Measurements from ENCODE around the gene BTN1A1.
"Not testable (repeated sequence)": the region's sequence is repeated elsewhere in the genome, so short reads cannot be mapped to it uniquely, and the experiment has no call there.

The BTN1A1 gene, protein sequence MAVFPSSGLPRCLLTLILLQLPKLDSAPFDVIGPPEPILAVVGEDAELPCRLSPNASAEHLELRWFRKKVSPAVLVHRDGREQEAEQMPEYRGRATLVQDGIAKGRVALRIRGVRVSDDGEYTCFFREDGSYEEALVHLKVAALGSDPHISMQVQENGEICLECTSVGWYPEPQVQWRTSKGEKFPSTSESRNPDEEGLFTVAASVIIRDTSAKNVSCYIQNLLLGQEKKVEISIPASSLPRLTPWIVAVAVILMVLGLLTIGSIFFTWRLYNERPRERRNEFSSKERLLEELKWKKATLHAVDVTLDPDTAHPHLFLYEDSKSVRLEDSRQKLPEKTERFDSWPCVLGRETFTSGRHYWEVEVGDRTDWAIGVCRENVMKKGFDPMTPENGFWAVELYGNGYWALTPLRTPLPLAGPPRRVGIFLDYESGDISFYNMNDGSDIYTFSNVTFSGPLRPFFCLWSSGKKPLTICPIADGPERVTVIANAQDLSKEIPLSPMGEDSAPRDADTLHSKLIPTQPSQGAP
- total RNA-seq: 0 to 1.9 (median 0.04) reads per million in 17 experiments

DNA sequence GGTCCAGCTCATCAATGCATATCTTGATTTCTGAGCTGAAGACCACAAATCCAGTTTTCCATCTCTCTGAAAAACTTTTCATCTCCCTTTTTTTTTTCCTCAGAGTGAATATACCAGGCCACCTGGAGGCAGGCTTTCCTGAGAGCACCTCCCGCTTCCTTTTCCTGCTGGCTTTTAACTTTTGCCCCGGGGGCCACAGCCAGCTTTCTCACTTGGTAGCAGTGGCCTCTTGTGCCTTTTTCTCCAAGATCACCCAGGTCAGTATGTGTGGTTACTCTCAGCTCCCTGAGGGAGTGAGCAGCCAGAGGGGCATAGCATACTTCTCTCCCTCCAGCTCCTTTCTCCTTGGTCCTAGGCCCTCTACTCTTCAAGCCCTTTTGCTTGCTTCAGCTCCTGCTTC lies at the start of gene BTN1A1:
BTN1A1 (plus strand) TSS at position 202 of the 400 bp plus-strand sequence. CDS start 984 bp downstream, outside the sequence.
- no peak for DNase-seq

DNA sequence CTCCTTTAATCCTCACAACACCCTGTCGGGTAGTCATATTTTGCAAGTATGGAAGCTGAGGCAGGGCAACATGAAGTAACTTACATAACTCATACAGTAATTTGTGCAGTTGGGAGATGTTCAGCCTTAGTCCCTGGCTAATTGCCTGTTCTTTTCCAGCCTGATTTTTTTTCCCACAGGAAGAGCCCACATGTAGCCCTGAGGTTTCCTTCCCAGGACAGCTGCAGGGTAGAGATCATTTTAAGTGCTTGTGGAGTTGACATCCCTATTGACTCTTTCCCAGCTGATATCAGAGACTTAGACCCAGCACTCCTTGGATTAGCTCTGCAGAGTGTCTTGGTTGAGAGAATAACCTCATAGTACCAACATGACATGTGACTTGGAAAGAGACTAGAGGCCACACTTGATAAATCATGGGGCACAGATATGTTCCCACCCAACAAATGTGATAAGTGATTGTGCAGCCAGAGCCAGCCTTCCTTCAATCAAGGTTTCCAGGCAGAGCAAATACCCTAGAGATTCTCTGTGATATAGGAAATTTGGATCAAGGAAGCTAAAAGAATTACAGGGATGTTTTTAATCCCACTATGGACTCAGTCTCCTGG lies 47.4 kb upstream of the BTN1A1 start:
- DNase-seq: no peak

DNA sequence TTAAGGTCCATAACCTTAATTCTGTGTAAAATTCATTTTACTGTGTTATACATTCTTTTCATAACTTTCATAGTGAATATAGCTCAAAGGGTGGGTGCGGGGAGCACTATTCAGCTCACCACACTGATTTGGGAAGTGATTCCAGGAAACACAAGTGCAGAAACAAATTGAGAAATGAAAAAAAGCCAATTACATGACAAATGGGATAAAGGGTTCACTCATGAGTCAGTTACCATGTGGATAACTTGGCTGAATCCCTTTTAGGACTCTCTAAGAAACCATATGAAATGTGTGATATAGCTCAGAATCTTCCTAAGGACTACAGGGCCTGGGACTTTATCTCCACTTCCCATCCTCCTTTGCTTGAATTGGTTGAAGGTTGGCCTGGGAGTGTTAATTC lies 45.5 kb upstream of the BTN1A1 start:
- peak in 3 of 4 experiments; percentile 29 to 60 (median 50) for DNase-seq

DNA sequence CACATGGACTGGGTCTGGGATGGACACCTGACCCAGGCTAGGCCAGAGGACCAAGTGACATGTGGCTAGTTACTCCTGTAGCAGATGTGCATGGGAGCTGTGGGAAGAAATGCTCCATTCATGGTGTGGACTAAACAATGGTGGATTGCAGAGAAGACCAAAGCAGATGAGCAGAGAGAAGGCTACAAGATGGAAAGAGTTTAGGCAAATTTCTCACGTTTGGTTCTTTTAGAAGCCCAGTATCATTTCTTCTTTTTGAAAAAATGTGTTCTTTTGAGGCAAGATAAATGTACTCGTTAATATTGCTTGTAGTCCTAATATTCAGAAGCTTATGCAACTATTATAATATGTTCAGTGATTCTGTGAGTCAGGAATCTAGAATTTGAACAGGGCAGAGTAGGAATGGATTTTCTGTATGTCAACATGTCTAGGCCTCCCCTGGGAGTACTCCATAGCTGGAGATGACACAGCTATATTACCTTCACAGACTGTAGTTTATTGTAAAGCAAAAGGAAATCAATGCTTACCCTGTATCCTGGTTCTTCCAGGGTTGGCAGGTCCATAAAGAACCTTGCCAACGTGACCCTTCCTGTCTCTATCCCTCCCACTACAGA lies 44.6 kb upstream of the BTN1A1 start:
- no peak for DNase-seq

DNA sequence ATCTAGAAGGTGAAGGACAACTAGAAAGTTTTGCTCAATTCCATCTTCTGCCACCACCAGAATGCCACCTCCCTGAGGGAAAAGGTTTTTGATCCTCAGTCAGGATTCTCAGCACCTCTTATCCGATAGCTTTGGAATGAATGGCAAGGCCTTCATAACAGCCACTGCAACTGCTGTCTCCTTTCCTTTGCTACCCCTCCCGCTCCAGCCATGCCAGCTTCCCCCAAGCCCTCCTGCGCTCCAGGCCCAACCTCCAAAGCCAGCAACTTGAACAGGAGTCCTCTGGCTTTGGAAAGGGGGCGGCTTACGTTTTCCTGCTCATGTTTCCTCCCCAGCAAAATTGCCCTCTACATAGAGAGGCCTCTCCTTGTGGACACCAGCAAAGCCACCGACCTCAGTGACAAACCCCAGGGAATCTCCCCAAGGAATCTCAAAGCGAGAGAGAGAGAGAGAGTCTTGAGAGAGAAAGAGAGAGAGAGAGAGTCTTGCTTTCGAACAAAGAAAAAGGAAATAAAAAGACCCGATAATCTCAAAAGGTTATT lies 42.8 kb upstream of the BTN1A1 start:
- DNase-seq: no peak

DNA sequence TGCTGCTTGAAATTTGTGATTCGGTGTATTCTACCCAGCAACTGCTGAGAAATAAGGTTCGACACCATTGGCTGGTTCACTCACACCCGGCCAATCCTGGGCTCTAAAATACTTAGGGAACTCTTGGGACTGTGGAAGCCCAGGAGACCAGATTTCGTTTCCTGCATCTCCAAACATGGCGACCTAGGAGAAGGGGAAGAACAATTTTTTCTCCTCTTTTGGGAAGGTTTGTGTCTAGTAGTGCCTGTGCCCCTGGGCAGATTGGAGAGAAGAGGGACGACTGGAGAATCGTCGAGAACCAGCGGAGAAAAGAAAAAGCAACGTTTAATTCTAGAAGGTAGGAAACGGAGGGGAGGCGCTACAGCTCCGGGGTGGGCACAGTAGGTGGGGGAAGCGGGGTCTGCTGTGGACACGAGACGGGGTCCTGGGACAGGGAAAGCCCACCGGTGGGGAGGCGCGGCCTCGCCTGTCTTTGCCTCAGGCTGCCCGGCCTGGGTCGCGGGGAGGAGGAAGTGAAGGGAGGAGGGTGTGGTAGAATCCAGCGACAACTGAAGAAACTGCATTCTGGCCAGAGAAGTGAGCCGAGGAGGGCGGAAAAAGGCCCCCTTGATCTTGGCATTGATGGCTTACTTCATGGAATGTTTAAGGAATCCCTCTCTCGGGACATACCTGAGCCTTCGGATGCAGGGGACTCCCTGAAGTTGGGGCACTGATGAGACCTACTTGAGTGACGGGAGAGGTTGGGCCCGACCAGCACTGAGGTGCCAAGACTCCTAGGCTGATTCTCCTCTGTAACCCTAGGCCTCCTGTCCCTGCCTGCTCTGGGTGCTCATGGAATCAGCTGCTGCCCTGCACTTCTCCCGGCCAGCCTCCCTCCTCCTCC lies 42.1 kb upstream of the BTN1A1 start, which contains the start of gene BTN2A1:
BTN2A1 (plus strand) TSS at position 150 of the 883 bp plus-strand sequence; CDS start at position 832, 682 bp downstream.
- peak; percentile 89 to 95 (median 92) for DNase-seq

DNA sequence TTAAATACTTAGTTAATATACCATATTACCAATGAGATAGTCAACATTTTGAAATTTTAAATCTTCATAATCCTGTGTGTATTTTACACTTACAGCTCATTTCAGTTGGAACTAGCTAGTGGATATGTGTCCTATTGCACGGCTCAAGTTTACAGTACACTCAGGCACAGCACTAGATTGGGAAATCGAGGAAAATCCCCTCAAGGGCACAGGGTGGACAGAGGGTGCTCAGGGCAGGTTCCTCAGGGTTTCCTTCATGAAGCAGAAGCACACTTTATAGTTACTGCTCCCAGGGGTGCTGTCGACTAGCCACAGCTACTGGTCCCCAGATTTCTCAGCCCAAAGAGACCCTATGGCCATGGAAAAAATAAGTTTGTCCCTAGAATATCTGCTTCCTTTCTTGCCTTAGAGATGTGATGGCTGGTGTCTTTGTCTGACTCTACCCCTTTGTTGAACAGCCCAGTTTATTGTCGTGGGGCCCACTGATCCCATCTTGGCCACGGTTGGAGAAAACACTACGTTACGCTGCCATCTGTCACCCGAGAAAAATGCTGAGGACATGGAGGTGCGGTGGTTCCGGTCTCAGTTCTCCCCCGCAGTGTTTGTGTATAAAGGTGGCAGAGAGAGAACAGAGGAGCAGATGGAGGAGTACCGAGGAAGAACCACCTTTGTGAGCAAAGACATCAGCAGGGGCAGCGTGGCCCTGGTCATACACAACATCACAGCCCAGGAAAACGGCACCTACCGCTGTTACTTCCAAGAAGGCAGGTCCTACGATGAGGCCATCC lies 40.9 kb upstream of the BTN1A1 start:
- peak in 3 of 4 experiments; percentile 46 to 62 (median 52) for DNase-seq

DNA sequence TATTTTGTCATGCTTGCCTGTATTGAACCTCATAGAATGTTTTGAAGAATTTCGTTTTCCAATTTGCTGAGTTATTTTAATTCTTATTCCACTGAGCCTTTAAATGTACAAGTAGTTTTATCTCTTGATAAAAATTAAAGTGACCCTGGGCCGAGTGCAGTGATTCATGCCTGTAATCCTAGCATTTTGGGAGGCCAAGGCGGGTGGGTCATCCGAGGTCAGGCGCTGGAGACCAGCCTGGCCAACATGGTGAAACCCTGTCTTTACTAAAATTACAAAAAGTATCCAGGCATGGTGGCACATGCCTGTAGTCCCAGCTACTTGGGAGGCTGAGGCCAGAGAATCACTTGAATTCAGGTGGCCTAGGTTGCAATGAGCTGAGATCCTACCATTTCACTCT lies 38.8 kb upstream of the BTN1A1 start:
- DNase-seq: not testable (repeated sequence)

DNA sequence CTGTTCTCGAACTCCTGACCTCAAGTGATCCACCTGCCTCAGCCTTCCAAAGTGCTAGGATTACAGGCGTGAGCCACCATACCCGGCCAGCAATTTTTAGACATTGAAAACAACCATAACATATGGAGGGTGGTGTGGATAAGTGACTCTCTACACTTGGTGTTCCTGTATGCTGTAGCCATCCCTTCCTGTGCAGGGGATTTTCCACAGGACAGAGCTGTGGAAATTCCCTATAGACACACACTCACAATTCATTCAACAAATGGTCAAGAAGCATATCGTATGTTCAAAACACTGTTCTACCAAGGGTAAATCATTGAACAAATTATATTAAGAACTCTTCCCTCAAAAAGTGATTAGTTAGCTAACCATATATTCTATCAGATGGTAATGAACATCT lies 36.1 kb upstream of the BTN1A1 start:
- no peak for DNase-seq

DNA sequence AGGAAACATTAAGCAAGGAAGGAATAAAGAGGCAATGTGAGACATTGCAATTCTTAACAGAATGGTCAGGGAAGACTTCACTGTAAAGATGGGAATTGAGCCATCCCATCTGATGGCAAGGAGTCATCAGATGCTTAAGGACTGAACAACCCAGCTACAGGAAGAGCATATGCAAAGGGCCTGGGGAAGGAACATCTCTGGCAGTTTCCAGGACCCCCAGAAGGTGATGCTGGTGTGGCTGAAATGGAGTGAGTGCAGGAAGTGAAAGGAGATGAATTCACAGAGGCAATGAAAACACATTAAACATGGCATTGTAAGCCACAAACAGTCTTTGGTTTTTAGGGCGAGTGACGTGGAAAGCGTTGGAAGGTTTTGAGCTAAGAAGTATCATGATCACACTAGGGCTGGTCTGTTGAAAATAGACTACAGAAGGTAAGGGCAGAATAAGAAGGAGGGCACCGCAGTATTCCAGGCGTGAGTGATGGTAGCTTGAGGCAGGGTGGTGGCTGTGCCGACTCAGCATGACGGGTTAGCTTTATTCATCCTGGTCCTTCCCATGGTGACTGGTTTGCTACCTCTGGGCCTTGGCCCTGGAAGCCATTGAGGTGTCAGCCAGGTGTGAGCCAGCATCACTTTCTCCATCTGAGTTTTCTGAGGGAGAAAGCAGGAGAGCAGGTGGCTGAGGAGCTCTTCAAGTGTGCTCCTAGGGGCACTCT lies 35.5 kb upstream of the BTN1A1 start:
- no peak for DNase-seq

DNA sequence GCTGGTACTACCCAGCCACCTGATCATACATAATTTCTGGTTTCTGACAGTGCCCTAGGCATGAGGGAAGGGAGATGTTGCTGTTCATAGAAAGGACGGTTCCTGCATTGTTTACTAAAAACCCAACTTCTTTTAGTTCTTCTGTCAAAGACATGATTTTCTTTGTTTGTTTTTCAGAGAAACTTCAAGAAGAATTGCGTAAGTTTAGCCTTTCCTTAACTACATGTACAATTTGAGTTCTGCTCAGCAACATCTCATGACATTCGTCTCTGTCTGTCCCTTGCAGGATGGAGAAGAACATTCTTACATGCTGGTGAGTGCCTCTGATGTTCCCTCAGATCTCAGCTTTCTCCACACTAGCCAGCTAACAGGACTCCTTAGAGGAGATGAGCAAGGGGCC lies 34.3 kb upstream of the BTN1A1 start:
- no peak for DNase-seq

DNA sequence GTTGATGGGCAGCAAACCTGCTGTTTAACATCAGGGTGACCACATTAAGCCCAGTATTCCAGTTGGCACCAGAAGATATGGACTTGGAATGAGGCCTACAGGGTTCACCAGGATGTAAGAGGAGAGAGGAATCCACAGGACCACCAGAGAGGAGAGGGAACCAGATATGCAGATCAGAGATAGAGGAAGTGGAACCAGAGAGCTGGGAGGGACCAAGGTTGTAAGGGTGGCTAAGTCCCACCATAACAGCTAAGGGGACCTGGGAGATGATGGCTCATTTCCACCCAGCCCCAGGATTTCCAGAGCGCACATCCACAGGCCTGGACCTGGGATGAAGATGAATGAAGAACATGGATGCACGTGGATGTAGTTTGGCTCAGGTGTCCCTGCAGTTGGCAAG lies 31.3 kb upstream of the BTN1A1 start:
- no peak for DNase-seq

DNA sequence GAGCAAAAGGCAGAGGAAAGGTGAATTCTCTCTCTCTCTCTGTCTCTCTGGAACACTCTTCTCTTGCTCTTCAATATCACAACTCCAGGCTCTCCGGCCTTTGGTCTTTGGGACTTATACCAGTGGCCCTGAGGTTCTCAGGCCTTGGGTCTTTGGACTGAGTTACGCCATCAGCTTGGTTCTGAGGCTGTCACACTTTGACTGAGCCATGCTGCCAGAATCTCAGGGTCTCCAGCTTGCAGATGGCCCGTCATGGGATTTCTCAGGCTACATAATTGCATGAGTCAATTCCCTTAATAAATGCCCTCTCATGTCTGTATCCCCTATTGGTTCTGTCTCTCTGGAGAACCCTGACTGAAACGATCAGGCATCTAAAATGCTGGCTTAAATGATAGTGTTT lies 29.5 kb upstream of the BTN1A1 start:
- no peak for DNase-seq

DNA sequence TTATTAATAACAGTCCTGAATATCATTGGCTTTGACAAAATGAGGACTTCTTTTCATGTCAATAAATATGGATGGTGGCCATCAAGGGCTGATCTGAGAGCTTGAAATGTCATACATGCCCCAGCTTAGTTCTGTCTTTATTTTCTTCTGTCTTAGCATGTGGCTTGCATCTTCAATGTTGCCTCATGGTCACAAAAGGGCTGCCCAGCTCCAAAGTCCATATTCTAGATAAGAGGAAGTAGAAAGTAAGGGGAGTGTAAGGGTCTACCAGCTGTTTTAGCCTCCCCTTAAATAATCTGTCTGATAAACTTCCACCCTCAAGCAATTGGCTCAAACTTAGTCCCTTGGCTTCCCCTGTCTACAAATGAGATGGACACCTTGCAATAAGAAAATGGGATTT lies 28.1 kb upstream of the BTN1A1 start:
- DNase-seq: no peak

DNA sequence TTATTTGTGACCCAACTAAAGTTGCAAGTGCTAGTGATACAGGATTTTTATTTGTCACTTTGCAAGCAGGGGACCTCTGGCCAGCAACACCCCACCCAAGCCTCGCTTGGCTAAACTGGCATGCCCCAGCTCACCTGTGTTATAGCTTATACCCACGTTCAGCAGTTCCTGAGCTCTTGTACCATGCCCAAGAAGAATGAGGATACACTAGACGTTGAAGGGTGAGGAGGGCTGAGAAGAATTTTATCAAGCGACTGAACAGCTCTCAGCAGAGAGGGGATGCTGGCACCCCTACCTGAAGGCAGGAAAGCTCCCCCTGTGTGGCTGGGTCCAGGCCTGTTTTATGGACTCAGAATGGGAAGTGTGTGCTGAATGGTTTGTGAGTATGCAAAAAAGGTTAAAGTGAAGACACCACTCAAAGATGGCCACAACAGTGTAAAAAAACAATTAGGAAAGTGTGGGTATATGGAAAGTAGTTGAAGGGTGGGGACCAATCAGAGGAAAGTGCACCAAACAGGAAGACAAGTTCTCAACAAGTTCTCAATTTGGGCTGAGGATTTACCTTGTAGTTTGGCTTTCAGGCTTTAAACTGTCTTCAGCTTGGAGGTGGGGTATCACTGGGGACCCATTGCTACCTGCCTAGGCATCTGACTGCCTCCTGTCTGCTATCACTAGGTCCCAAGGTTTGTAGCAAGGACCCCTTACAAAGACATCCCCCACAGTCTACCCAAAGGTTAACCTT lies 27.4 kb upstream of the BTN1A1 start:
- peak in 1 of 4 experiments; percentile 19 for DNase-seq

DNA sequence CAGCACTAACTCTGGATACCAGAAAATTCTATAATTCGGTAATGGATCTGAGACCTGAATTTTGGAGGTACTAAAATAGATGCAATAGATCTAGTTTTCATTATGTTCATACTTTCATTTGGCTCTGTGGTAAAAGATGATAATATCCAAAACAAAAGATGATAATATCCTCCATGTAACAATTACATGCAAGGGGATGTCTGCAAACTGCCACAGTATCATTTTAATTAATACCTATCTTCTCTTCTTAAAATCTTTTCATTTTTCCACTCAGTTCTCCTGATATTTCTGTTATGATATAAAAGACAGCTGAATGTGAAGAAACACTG lies 26.7 kb upstream of the BTN1A1 start:
- no peak for DNase-seq

DNA sequence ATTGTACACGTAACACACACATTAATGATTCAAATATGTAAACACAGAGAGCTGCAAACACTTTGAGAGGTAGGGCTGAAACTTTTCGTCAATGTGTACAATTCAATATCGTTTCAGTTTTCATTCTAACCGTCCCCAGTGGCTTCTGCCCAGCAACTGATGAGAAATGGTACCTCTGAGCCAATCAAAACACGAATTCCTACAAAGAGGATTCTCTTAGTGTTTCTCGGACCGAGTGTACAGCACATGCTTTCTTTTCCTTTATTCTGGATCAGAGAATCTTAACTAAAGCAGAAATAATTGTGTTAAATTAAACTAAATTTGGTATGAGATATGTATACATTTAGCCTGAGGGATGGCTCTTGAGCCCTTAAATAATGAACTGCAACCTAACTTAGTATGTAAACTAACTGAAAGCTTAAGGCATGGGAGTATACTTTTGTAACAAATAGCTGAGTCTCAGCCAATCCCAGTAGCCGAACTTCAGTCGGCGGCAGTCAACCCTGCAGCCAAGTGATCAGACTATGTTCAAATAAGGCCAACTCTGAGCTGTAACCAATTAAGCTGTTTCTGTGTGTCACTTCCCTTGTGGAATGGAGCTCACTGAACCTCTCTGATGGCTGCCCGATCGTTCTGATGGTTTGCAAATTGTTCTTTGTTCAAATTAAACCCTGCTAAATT lies 26.2 kb upstream of the BTN1A1 start:
- peak; percentile 87 to 94 (median 91) for DNase-seq

DNA sequence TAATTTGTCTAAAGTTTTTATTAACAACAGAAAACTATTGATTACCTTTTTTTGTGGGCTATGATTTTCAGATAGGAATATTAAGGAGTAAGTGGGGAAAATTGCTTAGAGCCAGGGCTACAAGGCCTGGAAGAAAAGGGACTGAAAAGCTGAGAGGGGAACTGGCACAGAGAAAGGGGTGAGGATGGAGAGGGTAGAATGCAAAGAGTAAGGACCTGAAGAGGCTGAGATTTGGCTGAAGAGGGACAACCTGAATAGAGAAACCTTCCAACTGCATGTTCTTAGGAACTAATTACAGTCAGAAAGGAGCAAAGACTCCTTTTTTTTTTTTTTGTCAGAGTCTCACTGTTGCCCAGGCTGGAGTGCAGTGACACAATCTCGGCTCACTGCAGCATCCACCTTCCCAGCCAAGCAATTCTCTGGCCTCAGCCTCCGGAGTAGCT lies 25.6 kb upstream of the BTN1A1 start:
- DNase-seq: no peak

Data from suppressor macrophage (primary cell).